Neural cell (in vitro differentiated cells): ENCODE results near the gene SUMO2. TPM values are rescaled to one million over a fixed set of nuclear protein-coding genes. Genes with fewer than 3 reads are reported as not detected.

Experiments
- H2AFZ ChIP-seq: fragments of 200-600, 300-800 bp; sonication (generic), shearing (Covaris generic); 2 replicates; pipeline ENCODE4 v1.6.0; 2014; ENCODE audit warnings: low read depth, mild to moderate bottlenecking, antibody characterized with exemption, low read length, moderate library complexity
- H3F3A ChIP-seq: fragments of 200-600 bp; shearing (Covaris generic); 2 replicates; pipeline ENCODE4 v1.6.1; 2016; ENCODE audit warnings: mild to moderate bottlenecking, moderate library complexity, mixed read lengths, antibody characterized with exemption, low read length; ENCODE audit not compliant: insufficient read depth, poor library complexity, severe bottlenecking
- H3K27ac ChIP-seq: fragments of 200-600, 300-800 bp; sonication (generic), shearing (Covaris generic); 2 replicates; pipeline ENCODE4 v1.5.1; 2014; ENCODE audit warnings: mild to moderate bottlenecking, low read length, moderate library complexity
- H3K27me3 ChIP-seq: fragments of 300-800, 200-600 bp; sonication (generic), shearing (Covaris generic); 2 replicates; pipeline ENCODE4 v1.6.0; 2014; ENCODE audit warnings: mild to moderate bottlenecking, low read depth, low read length, moderate library complexity; ENCODE audit not compliant: insufficient read depth
- H3K36me3 ChIP-seq: fragments of 300-800, 200-600 bp; sonication (generic), shearing (Covaris generic); 2 replicates; pipeline ENCODE4 v1.5.1; 2014; ENCODE audit warnings: mild to moderate bottlenecking, antibody characterized with exemption, low read length, moderate library complexity; ENCODE audit not compliant: insufficient read depth
- H3K4me2 ChIP-seq: fragments of 300-800, 200-600 bp; sonication (generic), shearing (Covaris generic); 2 replicates; pipeline ENCODE4 v1.6.0; 2014; ENCODE audit warnings: mild to moderate bottlenecking, low read length
- H3K4me3 ChIP-seq: fragments of 300-800, 200-600 bp; sonication (generic), shearing (Covaris generic); 2 replicates; pipeline ENCODE4 v1.5.1; 2014; ENCODE audit warnings: mild to moderate bottlenecking, low read length, moderate library complexity
- H3K79me2 ChIP-seq: fragments of 200-600 bp; shearing (Covaris generic); replicated peaks from 2 replicates; pipeline ENCODE4 v1.6.0; 2014; ENCODE audit warnings: mild to moderate bottlenecking, low read length, moderate library complexity; ENCODE audit not compliant: insufficient read depth
- H3K9ac ChIP-seq: fragments of 300-800, 200-600 bp; sonication (generic), shearing (Covaris generic); 2 replicates; pipeline ENCODE4 v1.6.1; 2016; ENCODE audit warnings: mild to moderate bottlenecking, low read length, mixed read lengths
- H3K9me2 ChIP-seq: fragments of 200-600 bp; shearing (Covaris generic); 2 replicates; pipeline ENCODE4 v1.6.1; 2016; ENCODE audit warnings: mild to moderate bottlenecking, low read length, mixed read lengths; ENCODE audit not compliant: insufficient read depth
- H3K9me3 ChIP-seq: fragments of 200-600, 300-800 bp; sonication (generic), shearing (Covaris generic); 2 replicates; pipeline ENCODE4 v1.6.1; 2016; ENCODE audit warnings: mild to moderate bottlenecking, mixed run types, low read length, moderate library complexity, mixed read lengths
- H4K20me1 ChIP-seq: fragments of 200-600 bp; shearing (Covaris generic); 2 replicates; pipeline ENCODE4 v1.6.1; 2016; ENCODE audit warnings: mild to moderate bottlenecking, mixed run types; ENCODE audit not compliant: insufficient read depth
- EP300 ChIP-seq: fragments of 450-650 bp; conservative IDR thresholded peaks from 2 replicates; pipeline ENCODE4 v1.6.1; 2014; ENCODE audit warnings: antibody characterized with exemption, mild to moderate bottlenecking, moderate library complexity; ENCODE audit not compliant: poor library complexity, severe bottlenecking
- EZH2 ChIP-seq: fragments of 200-600, 300-800 bp; shearing (Covaris generic), sonication (generic); IDR thresholded peaks from 2 replicates; pipeline ENCODE4 v1.6.1; 2014; ENCODE audit warnings: antibody characterized with exemption, low read length, borderline replicate concordance, mild to moderate bottlenecking; ENCODE audit not compliant: insufficient read depth, poor library complexity, severe bottlenecking
- MXI1 ChIP-seq: fragments of 450-650 bp; conservative IDR thresholded peaks from 2 replicates; pipeline ENCODE4 v1.6.1; 2014; ENCODE audit warnings: antibody characterized with exemption, mild to moderate bottlenecking; ENCODE audit not compliant: poor library complexity, severe bottlenecking
- POLR2AphosphoS5 ChIP-seq: IDR thresholded peaks from 2 replicates; pipeline ENCODE4 v1.6.1; 2012
- RAD21 ChIP-seq: fragments of 450-650 bp; conservative IDR thresholded peaks from 2 replicates; pipeline ENCODE4 v1.6.1; 2014; ENCODE audit warnings: antibody characterized with exemption, mild to moderate bottlenecking, moderate library complexity
- SMC3 ChIP-seq: fragments of 450-650 bp; conservative IDR thresholded peaks from 2 replicates; pipeline ENCODE4 v1.6.1; 2014; ENCODE audit warnings: antibody characterized with exemption, mild to moderate bottlenecking, moderate library complexity; ENCODE audit not compliant: poor library complexity
- TAF1 ChIP-seq: IDR thresholded peaks from 2 replicates; pipeline ENCODE4 v1.6.1; 2012; ENCODE audit warnings: low read depth
- polyA plus RNA-seq: library from polyadenylated mRNA; depleted of rRNA; stranded (reverse); fragments of >200 nt; gene quantifications from 2 replicates; pipeline ENCODE4 v1.2.3, GENCODE V29; 2014
- TF ChIP-seq, protein P1 (sequence below): IDR thresholded peaks from 2 replicates; pipeline ENCODE4 v1.6.1; 2012; ENCODE audit warnings: borderline replicate concordance
- TF ChIP-seq, protein P2 (sequence below): fragments of 450-650 bp; IDR thresholded peaks from 2 replicates; pipeline ENCODE4 v1.5.1; 2014; ENCODE audit warnings: antibody characterized with exemption, mild to moderate bottlenecking, moderate library complexity; ENCODE audit not compliant: poor library complexity, severe bottlenecking

The SUMO2 gene
- polyA plus RNA-seq, 1 donor from 2014 or later = 283 TPM

DNA sequence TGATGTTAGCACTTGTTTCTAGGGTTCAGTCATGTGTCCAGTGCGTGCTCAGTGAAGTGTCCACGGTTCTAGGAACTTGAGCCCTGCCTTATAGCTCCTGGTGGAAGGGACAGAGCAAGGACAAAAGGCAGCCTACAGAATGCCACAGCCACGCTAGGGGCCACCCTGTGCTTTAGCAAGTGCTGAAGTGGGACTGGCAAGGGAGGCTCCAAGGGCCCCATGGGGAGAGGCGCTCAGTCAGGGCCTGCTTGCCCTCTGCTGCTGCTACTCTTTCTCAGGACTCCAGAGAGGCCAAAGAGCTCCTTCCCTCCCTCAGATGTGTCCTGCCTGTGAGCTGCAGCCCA, 58.0 kb downstream of the SUMO2 start:
- Histone ChIP-seq H3K27me3 (no peaks in the 10 kb centered on the region), H3K9me3 (no peaks in the 10 kb centered on the region), H3K27ac (no peak overlapping the region), H4K20me1 (no peaks in the 10 kb centered on the region), H3K4me2 (no peak overlapping the region), H3K9me2 (no peaks in the 10 kb centered on the region), H3K4me3 (no peak overlapping the region), H3K9ac (no peak overlapping the region), H3K36me3 (no peaks in the 10 kb centered on the region), H3F3A (no peaks in the 10 kb centered on the region), H3K79me2 (no peaks in the 10 kb centered on the region), H2AFZ (no peak overlapping the region)
- TF ChIP-seq, protein P1, sequence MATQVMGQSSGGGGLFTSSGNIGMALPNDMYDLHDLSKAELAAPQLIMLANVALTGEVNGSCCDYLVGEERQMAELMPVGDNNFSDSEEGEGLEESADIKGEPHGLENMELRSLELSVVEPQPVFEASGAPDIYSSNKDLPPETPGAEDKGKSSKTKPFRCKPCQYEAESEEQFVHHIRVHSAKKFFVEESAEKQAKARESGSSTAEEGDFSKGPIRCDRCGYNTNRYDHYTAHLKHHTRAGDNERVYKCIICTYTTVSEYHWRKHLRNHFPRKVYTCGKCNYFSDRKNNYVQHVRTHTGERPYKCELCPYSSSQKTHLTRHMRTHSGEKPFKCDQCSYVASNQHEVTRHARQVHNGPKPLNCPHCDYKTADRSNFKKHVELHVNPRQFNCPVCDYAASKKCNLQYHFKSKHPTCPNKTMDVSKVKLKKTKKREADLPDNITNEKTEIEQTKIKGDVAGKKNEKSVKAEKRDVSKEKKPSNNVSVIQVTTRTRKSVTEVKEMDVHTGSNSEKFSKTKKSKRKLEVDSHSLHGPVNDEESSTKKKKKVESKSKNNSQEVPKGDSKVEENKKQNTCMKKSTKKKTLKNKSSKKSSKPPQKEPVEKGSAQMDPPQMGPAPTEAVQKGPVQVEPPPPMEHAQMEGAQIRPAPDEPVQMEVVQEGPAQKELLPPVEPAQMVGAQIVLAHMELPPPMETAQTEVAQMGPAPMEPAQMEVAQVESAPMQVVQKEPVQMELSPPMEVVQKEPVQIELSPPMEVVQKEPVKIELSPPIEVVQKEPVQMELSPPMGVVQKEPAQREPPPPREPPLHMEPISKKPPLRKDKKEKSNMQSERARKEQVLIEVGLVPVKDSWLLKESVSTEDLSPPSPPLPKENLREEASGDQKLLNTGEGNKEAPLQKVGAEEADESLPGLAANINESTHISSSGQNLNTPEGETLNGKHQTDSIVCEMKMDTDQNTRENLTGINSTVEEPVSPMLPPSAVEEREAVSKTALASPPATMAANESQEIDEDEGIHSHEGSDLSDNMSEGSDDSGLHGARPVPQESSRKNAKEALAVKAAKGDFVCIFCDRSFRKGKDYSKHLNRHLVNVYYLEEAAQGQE = no peak
- TF ChIP-seq MXI1 (no peak), EZH2 (no peak), POLR2AphosphoS5 (no peak), RAD21 (no peak), SMC3 (no peak), TAF1 (no peak), EP300 (no peak)
- TF ChIP-seq, protein P2, sequence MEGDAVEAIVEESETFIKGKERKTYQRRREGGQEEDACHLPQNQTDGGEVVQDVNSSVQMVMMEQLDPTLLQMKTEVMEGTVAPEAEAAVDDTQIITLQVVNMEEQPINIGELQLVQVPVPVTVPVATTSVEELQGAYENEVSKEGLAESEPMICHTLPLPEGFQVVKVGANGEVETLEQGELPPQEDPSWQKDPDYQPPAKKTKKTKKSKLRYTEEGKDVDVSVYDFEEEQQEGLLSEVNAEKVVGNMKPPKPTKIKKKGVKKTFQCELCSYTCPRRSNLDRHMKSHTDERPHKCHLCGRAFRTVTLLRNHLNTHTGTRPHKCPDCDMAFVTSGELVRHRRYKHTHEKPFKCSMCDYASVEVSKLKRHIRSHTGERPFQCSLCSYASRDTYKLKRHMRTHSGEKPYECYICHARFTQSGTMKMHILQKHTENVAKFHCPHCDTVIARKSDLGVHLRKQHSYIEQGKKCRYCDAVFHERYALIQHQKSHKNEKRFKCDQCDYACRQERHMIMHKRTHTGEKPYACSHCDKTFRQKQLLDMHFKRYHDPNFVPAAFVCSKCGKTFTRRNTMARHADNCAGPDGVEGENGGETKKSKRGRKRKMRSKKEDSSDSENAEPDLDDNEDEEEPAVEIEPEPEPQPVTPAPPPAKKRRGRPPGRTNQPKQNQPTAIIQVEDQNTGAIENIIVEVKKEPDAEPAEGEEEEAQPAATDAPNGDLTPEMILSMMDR = no peak

DNA sequence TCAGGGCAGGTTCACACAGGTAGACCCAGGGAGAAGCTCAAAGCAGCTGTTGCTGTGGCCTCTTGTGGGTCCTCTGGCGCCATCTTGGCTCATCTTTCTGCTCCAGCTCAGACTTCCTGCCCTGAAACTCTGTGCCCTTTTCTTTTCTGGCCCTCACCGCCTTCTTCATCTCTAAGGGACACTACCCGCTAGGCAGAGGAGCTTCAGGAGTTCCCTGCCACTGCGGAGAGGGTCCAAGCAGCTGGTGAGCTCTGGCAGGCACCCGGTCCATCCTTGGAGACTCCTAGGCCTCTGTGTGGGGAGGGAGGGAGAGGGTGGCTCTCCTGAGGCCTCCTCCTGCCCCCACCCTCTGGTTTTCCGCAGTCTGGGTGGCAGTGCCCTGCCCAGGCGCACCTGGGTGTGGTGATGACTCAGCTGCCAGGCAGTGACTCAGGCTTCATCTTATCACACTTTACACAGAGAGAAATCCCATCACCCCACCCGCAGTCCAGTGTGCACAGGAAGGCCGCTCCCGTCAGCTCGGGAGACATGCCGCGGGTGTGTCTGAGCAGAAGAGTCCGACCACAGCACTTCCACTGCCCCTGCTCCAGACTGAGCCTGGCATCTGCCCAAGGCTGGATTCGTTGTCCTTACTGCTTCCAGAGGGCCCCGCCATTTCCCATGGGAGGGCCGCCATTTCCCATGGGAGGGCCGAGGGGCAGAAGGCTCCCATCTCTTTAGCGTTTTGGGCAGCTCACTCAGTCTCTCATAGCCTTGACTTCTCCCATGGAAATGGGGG, 58.5 kb downstream of the SUMO2 start:
- TF ChIP-seq EP300 (no peak), TAF1 (no peak), EZH2 (no peak), SMC3 (no peak), RAD21 (no peak), POLR2AphosphoS5 (no peak), MXI1 (no peak)
- TF ChIP-seq, protein P1 = no peak
- TF ChIP-seq, protein P2 = no peak
- no peaks in the 10 kb centered on the region for H3K9me2 ChIP-seq
- H3K27ac ChIP-seq = no peak overlapping the region
- no peak overlapping the region for H2AFZ ChIP-seq
- no peaks in the 10 kb centered on the region for H3K79me2 ChIP-seq
- H3K36me3 ChIP-seq = no peaks in the 10 kb centered on the region
- H3K9me3 ChIP-seq = no peaks in the 10 kb centered on the region
- H4K20me1 ChIP-seq = no peaks in the 10 kb centered on the region
- H3K27me3 ChIP-seq = no peaks in the 10 kb centered on the region
- H3K4me2 ChIP-seq = no peak overlapping the region
- no peak overlapping the region for H3K9ac ChIP-seq
- no peak overlapping the region for H3K4me3 ChIP-seq
- H3F3A ChIP-seq = no peaks in the 10 kb centered on the region
